PC-3 (cell line): ENCODE data around the gene UMPS. TPM values are rescaled to one million over a fixed set of nuclear protein-coding genes. Genes with fewer than 3 reads are reported as not detected.

Experiments used
- ATAC-seq: fragments of 200-7000 bp; cut with Tn5 transposase; 2 replicates; pipeline ENCODE4 v1.9.1; 2020; ENCODE audit warnings: mild to moderate bottlenecking, moderate library complexity
- BruUV-seq: library from RNA; stranded (reverse); fragments of 400-500 nt; replicated peaks from 2 replicates; lab custom pipeline; 2021; lab: Mats Ljungman, UMichigan
- CTCF ChIA-PET: fragments of 300-600 bp; sonication (Branson Sonifier 250); formaldehyde crosslinking; loops from one replicate; lab custom pipeline; 2022; ENCODE audit warnings: antibody characterized with exemption; lab: Charles Lee
- POLR2A ChIA-PET: fragments of 300-600 bp; sonication (Branson Sonifier 250); formaldehyde crosslinking; loops from one replicate; lab custom pipeline; 2022; ENCODE audit warnings: antibody characterized with exemption; ENCODE audit not compliant: unreplicated experiment; lab: Charles Lee
- DNase-seq: peaks from one replicate; pipeline ENCODE4 v3.0.0-alpha.2; 2015
- H2AFZ ChIP-seq: fragments of 300-600 bp; sonication (generic); 2 replicates; pipeline ENCODE4 v1.6.0; 2016; ENCODE audit warnings: antibody characterized with exemption, low read length
- H3F3A ChIP-seq: fragments of 300-600 bp; sonication (generic); one replicate; pipeline ENCODE4 v1.6.0; 2017; ENCODE audit warnings: antibody characterized with exemption, low read length, control low read depth, mild to moderate bottlenecking; ENCODE audit not compliant: unreplicated experiment
- H3K27ac ChIP-seq: fragments of 300-600 bp; sonication (generic); 2 replicates; pipeline ENCODE4 v1.5.1; 2016; ENCODE audit warnings: mild to moderate bottlenecking, low read length
- H3K27me3 ChIP-seq: fragments of 300-600 bp; sonication (generic); 2 replicates; pipeline ENCODE4 v1.6.1; 2016; ENCODE audit warnings: low read length, mixed read lengths
- H3K36me3 ChIP-seq: fragments of 300-600 bp; sonication (generic); 2 replicates; pipeline ENCODE4 v1.6.1; 2016; ENCODE audit warnings: low read depth, mixed run types, low read length, mixed read lengths
- H3K4me1 ChIP-seq: fragments of 300-600 bp; sonication (generic); 2 replicates; pipeline ENCODE4 v1.5.1; 2016; ENCODE audit warnings: low read length; ENCODE audit not compliant: insufficient read depth
- H3K4me2 ChIP-seq: fragments of 300-600 bp; sonication (generic); 2 replicates; pipeline ENCODE4 v1.6.0; 2016; ENCODE audit warnings: low read length
- H3K4me3 ChIP-seq: fragments of 300-600 bp; sonication (generic); 2 replicates; pipeline ENCODE4 v1.5.1; 2016; ENCODE audit warnings: mild to moderate bottlenecking, low read length, mixed read lengths
- H3K79me2 ChIP-seq: fragments of 300-600 bp; sonication (generic); 2 replicates; pipeline ENCODE4 v1.6.1; 2017; ENCODE audit warnings: low read length, mixed read lengths
- H3K9ac ChIP-seq: fragments of 300-600 bp; sonication (generic); 2 replicates; pipeline ENCODE4 v1.6.0; 2016; ENCODE audit warnings: mild to moderate bottlenecking, low read length
- H3K9me2 ChIP-seq: fragments of 300-600 bp; sonication (generic); replicated peaks from 2 replicates; pipeline ENCODE4 v1.6.1; 2016; ENCODE audit warnings: mixed run types, low read length, mixed read lengths
- H3K9me3 ChIP-seq: fragments of 300-600 bp; sonication (generic); 2 replicates; pipeline ENCODE4 v1.6.1; 2016; ENCODE audit warnings: low read length, mixed read lengths
- H4K20me1 ChIP-seq: fragments of 300-600 bp; sonication (generic); 2 replicates; pipeline ENCODE4 v1.6.1; 2016; ENCODE audit warnings: low read length, mixed read lengths
- EZH2 ChIP-seq: fragments of 300-600 bp; sonication (generic); IDR thresholded peaks from one replicate; pipeline ENCODE4 v1.6.1; 2017; ENCODE audit warnings: antibody characterized with exemption, mild to moderate bottlenecking, low read length; ENCODE audit not compliant: unreplicated experiment
- EZH2phosphoT487 ChIP-seq: fragments of 300-600 bp; sonication (generic); IDR thresholded peaks from 2 replicates; pipeline ENCODE4 v1.6.1; 2018; ENCODE audit warnings: mild to moderate bottlenecking, antibody characterized with exemption, low read length, borderline replicate concordance
- intact Hi-C: fragments of 100-400 bp; cut with micrococcal nuclease; formaldehyde crosslinking; loops from 2 replicates; pipeline ENCODE4 v1.9.0; 2023
- total RNA-seq: library from RNA; depleted of rRNA; stranded (reverse); fragments of >200 nt; gene quantifications from 2 replicates; pipeline ENCODE4 v1.2.3, GENCODE V29; 2014
- TF ChIP-seq, protein P1 (sequence below): fragments of 300-600 bp; sonication (generic); conservative IDR thresholded peaks from 2 replicates; pipeline ENCODE4 v1.5.1; 2017; ENCODE audit warnings: antibody characterized with exemption, low read depth, mild to moderate bottlenecking, low read length

The UMPS gene
- total RNA-seq, 1 experiment from 2014 or later = 38.4 TPM

DNA sequence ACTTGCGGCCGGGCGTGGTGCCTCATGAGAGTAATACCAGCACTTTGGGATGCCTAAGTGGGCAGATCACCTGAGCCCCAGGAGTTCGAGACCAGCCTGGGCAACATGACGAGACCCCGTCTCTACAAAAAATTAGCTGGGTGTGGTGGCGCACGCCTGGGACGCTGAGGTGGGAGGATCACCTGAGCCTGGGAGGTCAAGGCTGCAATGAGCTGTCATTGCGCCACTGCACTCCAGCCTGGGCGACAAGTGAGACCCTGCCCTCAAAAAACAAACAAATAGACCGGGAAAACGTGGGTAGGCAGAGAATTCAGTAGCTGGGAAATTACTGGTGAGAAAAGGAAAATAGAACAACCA is 667 bp downstream of the UMPS start:
- Histone ChIP-seq H3K4me1 (peaks cover 15% of the 10 kb centered on the region), H3K9me3 (no peaks in the 10 kb centered on the region), H2AFZ (peak overlapping the region; percentile 76; the same call in 1 of the 2 replicates), H3F3A (no peaks in the 10 kb centered on the region), H3K27me3 (no peaks in the 10 kb centered on the region), H4K20me1 (peaks cover 15% of the 10 kb centered on the region; the same call in 1 of the 2 replicates), H3K4me2 (peak overlapping the region; percentile 77), H3K36me3 (peaks cover 5% of the 10 kb centered on the region; the same call in 1 of the 2 replicates), H3K9me2 (no peaks in the 10 kb centered on the region), H3K9ac (peak overlapping the region; percentile 95), H3K4me3 (peak overlapping the region; percentile 78), H3K79me2 (peaks cover 48% of the 10 kb centered on the region), H3K27ac (peak overlapping the region; percentile 44)
- DNase-seq (no peak), ATAC-seq (no peak)
- CTCF ChIA-PET = no interaction called here
- POLR2A ChIA-PET = no interaction called here
- intact Hi-C loops = no loop called here
- TF ChIP-seq, protein P1, sequence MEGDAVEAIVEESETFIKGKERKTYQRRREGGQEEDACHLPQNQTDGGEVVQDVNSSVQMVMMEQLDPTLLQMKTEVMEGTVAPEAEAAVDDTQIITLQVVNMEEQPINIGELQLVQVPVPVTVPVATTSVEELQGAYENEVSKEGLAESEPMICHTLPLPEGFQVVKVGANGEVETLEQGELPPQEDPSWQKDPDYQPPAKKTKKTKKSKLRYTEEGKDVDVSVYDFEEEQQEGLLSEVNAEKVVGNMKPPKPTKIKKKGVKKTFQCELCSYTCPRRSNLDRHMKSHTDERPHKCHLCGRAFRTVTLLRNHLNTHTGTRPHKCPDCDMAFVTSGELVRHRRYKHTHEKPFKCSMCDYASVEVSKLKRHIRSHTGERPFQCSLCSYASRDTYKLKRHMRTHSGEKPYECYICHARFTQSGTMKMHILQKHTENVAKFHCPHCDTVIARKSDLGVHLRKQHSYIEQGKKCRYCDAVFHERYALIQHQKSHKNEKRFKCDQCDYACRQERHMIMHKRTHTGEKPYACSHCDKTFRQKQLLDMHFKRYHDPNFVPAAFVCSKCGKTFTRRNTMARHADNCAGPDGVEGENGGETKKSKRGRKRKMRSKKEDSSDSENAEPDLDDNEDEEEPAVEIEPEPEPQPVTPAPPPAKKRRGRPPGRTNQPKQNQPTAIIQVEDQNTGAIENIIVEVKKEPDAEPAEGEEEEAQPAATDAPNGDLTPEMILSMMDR = no peak
- no peak for TF ChIP-seq EZH2
- TF ChIP-seq EZH2phosphoT487 = no peak
- BruUV-seq = no TSS peak

GRCh38 chr3:124731760-124732159 is 1.5 kb downstream of the UMPS start:
- peaks cover 48% of the 10 kb centered on the region for H3K79me2 ChIP-seq

GRCh38 chr3:124741027-124741426 is 10.8 kb downstream of the UMPS start:
- Histone ChIP-seq H3K9me2 (no peaks in the 10 kb centered on the region), H3K4me2 (no peak overlapping the region), H2AFZ (no peak overlapping the region), H3K9ac (no peak overlapping the region), H3K79me2 (no peaks in the 10 kb centered on the region), H3K36me3 (peaks cover 33% of the 10 kb centered on the region), H3F3A (no peaks in the 10 kb centered on the region), H3K4me1 (no peaks in the 10 kb centered on the region), H3K4me3 (no peak overlapping the region), H3K27ac (no peak overlapping the region), H3K27me3 (no peaks in the 10 kb centered on the region), H4K20me1 (no peaks in the 10 kb centered on the region), H3K9me3 (no peaks in the 10 kb centered on the region)
- DNase-seq (peak; percentile 13), ATAC-seq (no peak)
- ChIA-PET CTCF (no interaction called here), POLR2A (no interaction called here)
- no TSS peak for BruUV-seq
- no peak for TF ChIP-seq EZH2phosphoT487
- TF ChIP-seq, protein P1 = no peak
- intact Hi-C loops = no loop called here

More at GRCh38 chr3:124731760-124732159, 1.5 kb downstream of the UMPS start:
- Histone ChIP-seq H3K27ac (no peak overlapping the region), H2AFZ (no peak overlapping the region), H3K4me2 (peak overlapping the region; percentile 77), H3K4me3 (peak overlapping the region; percentile 78), H3K9ac (no peak overlapping the region; the same call in 1 of the 2 replicates), H3K9me3 (no peaks in the 10 kb centered on the region), H4K20me1 (peaks cover 15% of the 10 kb centered on the region; the same call in 1 of the 2 replicates), H3K4me1 (peaks cover 15% of the 10 kb centered on the region), H3K9me2 (no peaks in the 10 kb centered on the region), H3F3A (no peaks in the 10 kb centered on the region), H3K27me3 (no peaks in the 10 kb centered on the region), H3K36me3 (peaks cover 5% of the 10 kb centered on the region; the same call in 1 of the 2 replicates)
- ATAC-seq = no peak
- no peak for DNase-seq
- BruUV-seq = no TSS peak
- TF ChIP-seq EZH2phosphoT487 (no peak), EZH2 (no peak)
- TF ChIP-seq, protein P1 = no peak
- intact Hi-C loops = no loop called here
- CTCF ChIA-PET = no interaction called here
- POLR2A ChIA-PET = interaction anchor here (0.7 kb wide), 1 partner anchor 1938 kb away, joined by 4 read pairs; the partner anchor contains the start of gene HSPBAP1
